ENCODE results near the gene CNNM2.
"Not testable (repeated sequence)": the region's sequence is repeated elsewhere in the genome, so short reads cannot be mapped to it uniquely, and the experiment has no call there.

Gene CNNM2

DNA sequence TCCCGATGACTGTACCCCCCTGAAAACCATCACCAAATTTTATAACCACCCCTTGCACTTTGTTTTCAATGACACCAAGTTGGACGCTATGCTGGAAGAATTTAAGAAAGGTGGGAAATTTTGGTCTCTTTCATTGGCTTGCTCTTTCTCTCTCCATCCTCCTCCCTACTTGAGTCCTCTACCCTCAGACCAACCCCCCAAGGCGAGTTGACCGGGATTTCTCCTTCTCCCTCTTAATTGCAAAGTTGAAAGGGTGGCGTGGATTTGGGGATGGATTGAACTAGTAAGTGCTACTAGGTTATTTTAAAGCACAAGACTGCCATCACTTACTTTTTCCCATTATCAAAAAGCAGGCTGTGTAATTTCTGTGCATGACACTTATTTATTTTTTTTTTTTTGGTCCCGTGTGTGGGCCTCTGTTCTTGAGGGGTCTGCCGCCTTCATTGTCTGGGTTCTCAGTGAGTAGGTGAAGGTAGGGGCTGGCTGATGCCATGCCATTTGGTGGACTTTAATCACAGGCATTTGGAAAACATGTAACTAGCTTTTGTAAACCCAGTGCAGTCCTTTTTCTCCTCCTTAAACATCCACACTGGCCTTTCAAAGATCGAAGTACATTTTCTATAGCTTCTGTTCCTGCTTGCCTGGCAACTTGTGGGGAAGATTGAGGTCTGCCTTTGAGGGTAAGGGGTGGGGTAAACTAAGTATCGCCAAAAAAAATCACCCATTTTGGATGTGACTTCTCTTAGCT is 2.1 kb downstream of the CNNM2 start:
- no peak overlapping the region for H3K4me3 ChIP-seq (ENCODE audit: low read length)
- DNase-seq (ENCODE audit: low read depth, low spot score), result no peak

DNA sequence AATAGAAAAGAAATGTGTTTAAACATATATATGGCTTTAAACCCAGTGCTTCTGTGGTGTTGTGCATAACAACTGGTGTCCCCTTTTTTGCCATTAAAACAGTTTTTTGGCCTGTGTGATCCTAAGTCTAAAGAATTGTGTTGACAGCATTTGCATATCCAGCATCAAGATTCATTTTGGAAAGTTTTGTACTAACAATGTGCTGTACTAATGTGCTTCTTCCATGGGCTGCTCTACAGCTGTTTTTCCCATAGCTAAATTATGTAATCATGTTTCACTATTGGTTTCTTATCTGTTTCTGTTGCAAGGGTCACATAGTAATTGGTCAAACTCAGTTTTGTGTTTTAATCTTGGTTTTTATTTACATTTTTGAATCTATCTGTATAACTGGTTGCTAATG is 5.5 kb downstream of the CNNM2 start:
- DNase-seq (ENCODE audit: low read depth, low spot score), result no peak
- no peak overlapping the region for H3K4me3 ChIP-seq (ENCODE audit: low read length)

DNA sequence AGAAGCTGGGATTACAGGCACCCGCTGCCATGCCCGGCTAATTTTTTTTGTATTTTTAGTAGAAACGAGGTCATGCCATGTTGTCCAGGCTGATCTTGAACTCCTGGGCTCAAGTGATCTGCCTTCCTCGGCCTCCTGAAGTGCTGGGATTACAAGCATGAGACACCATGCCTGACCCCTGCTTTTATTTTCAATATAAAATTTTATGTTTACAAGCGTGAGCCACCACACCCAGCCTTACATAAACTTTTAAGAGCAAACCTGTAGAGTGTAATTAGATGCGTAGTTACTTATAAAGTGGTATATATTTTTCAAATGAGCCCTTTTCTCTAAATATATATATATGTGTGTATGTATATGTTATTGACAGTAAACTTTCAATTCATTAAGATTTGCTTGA is 8.7 kb downstream of the CNNM2 start:
- DNase-seq (ENCODE audit: low read depth, low spot score), result no peak
- H3K4me3 ChIP-seq (ENCODE audit: low read length), result no peak overlapping the region

DNA sequence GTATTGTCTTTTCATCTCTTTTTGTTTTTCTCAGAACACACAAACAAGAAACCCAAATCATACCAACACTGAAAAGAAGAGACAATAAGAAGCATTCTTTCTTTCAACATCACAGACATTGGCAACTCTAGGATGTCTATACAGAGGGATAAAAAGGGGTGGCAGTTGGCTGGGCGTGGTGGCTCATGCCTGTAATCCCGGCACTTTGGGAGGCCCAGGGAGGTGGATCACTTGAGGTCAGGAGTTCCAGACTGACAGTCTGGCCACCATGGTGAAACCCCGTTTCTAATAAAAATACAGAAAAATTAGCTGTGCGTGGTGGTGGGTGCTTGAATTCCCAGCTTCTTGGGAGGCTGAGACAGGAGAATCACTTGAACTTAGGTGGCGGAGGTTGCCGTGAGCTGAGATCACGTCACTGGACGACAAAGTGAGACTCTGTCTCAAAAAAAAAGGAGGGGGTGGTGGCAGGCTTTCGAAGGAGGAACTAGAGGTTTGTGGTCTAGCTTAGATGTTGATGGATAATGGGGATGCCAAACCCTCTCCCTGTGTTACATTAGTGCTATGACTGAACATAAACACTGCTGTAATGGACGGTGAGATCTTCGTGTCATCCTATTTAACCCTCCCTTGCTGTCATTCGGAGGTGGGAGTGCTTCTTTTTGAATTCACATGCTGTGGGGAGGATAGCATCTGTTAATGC is 9.4 kb downstream of the CNNM2 start:
- DNase-seq (ENCODE audit: low read depth, low spot score), result no peak

DNA sequence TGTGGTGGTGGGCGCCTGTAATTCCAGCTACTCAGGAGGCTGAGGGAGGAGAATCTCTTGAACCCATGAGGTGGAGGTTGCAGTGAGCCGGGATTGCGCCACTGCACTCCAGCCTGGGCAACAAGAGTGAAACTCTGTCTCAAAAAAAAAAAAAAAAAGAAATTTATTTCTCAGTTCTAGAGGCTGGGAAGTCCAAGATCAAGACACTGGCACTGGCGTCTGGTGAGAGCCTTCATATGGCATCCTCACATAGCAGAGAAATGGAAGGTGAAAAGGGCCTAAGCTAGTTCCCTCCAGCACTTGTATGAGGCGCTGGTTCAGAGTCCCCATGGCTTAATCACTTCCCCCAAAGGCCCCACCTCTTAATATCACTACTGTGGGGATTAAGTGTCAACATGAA is 10.3 kb downstream of the CNNM2 start:
- H3K4me3 ChIP-seq (ENCODE audit: low read length); DNase-seq (ENCODE audit: low read depth, low spot score): not testable (repeated sequence)

More for the DNA sequence above, 9.4 kb downstream of the CNNM2 start:
- H3K4me3 ChIP-seq (ENCODE audit: low read length), result no peak overlapping the region

DNA sequence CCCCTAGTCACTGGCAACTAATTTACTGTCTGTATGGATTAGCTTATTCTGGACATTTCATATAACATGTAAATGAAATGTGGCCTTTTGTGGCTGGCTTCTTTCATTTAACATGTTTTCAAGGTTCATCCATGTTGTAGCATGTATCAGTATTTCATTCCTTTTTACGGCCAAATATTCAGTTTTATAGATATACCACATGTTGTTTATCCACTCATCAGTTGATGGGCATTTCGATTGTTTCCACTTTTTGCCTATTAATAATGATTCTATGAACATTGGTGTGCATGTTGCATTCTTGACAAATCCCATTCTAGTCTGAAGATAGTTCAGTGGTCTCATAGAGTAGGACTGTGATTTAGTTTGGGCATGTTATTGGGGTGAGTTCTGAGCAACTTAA is 12.6 kb downstream of the CNNM2 start:
- DNase-seq (ENCODE audit: low read depth, low spot score), result no peak

DNA sequence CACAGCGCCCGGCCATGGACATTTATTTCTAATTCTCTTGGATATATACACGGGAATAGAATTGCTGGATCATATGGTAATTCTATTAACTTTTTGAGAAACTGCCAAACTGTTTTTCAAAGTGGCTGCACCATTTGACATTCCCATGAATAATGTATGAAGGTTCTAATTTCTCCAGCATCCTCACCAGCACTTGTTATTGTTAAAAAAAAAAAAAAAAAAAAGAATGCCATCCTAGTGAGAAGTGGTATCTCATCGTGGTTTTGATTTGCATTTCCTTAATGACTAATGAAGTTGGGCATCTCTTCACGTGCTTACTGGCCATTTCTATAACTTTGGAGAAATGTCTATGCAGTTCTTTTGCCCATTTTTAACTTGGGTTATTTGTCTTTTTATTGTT is 13.5 kb downstream of the CNNM2 start:
- no peak for DNase-seq (ENCODE audit: low read depth, low spot score)
- no peak overlapping the region for H3K4me3 ChIP-seq (ENCODE audit: low read length)

More for the DNA sequence above, 12.6 kb downstream of the CNNM2 start:
- no peak overlapping the region for H3K4me3 ChIP-seq (ENCODE audit: low read length)

DNA sequence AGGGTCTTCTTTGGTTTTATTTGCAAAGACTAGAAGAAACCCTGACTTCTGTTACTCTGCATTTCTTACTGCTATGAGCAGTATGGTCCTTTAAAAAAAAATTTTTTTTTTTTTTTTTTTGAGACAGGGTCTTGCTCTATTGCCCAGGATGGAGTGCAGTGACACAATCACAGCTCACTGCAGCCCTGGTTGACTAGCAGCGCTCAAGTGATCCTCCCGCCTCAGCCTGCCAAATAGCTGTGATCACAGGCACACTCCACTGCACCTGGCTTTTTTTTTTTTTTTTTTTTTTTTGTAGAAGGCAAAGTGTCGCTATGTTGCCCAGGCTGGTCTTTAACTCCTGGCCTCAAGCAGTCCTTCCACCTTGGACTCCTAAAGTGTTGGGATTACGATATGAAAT is 17.4 kb downstream of the CNNM2 start:
- H3K4me3 ChIP-seq (ENCODE audit: low read length), result no peak overlapping the region
- no peak for DNase-seq (ENCODE audit: low read depth, low spot score)

DNA sequence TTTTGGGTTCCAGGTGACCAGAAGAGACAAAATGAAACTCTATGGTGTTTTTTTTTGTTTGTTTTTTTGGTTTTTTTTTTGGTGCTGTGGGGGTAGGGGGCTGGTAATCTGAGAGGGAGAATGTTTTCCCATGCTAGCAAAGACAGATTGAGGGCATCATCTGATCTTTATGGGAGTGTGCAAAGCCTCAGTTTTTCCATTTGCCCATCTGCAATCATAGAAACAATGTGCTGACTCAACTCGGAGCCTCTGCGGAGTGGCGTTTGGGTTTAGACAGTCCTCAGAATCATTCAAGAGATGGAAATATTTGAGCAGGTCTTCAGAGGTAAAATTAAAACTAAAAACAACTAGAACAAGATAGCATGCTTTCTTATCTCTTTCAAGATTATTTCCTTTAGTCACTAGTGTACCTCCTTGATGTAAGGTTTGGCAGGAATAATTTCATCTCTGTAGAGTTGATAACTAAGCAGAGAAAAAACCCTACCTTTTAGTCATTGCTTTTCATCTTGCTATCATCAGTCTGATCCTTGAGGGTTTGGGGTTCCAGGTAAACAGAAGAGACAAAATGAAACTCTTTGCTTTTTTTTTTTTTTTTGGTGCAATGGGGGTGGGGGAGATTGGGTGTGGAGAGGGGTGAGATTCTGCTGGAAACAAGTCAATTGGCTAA is 18.0 kb downstream of the CNNM2 start:
- DNase-seq (ENCODE audit: low read depth, low spot score), result no peak
- H3K4me3 ChIP-seq (ENCODE audit: low read length), result no peak overlapping the region

DNA sequence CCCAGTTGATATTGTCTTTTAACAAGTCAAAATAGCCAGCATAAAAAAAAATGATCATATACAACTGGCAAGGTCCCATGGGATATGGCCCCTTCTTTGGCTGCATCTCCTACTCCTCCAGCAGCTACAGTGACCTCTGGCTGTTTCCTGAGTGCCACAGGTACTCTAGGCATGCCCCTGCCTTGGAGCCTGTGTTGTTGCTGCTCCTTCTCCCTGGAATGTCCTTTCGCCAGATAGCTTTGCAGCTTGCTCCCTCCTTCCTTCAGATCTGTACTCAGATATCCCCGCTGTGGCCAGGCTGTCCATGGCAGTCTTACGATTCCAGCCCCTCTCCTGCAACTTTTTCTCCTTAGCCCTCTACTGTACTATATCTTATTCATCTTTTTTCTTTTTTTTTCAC is 23.3 kb downstream of the CNNM2 start:
- DNase-seq (ENCODE audit: low read depth, low spot score), result no peak
- no peak overlapping the region for H3K4me3 ChIP-seq (ENCODE audit: low read length)

DNA sequence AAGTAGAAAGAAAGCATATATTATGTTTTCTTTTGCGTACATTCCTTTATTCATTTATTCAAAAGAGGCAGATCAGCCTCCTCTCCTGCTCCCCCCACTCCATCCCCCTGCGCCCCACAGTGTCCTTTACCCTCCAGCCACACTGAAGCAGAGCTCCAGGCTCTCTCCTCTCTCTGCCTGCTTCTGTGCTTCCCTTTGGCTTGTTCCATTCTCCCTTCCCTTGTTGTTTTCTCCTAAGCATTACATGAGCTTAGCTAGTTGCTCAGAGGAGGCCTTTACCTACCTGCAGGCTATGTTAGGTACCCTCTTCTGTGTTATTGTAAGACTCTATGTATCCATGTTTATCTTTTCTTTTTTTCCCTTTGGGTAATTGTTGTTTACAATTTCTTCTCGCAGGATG is 27.4 kb downstream of the CNNM2 start:
- no peak for DNase-seq (ENCODE audit: low read depth, low spot score)
- no peak overlapping the region for H3K4me3 ChIP-seq (ENCODE audit: low read length)

DNA sequence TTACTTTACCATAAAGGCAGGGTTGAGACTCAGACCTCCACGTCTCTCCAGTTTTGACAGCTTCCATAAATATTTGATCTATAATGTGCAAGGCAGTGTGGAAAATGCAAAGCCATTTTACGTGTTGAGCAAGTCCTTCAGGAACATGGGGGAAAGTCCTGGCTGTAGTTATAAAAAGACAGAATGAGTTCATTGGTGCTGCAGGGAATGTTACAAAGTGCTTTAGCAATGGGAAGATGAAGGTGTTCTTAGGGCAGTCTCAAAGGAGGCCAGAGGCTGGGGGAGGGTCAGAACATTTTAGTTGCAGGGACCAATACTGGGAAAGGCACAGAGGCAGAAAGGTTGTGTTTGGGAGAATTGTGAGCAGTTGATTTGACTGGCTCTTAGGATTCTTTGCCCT is 27.9 kb downstream of the CNNM2 start:
- no peak overlapping the region for H3K4me3 ChIP-seq (ENCODE audit: low read length)
- DNase-seq (ENCODE audit: low read depth, low spot score), result no peak

DNA sequence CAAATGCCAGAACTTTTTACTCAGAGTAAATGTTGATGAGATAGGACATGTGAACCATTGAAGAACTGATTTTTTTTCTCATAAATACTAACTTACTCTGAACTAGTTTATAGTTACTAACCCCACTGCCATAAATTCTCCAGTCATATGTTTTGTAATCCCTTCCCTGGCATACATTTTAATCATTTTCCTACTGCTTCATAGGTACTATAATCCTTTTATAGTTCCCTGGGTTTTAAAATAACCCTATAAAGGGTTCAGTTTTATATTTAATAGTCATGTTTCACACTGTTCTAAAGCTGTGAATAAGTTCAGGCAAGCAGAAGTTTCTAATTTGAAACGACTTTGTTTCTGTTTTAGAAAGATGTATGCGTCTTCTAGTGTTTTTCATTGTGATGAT is 28.9 kb downstream of the CNNM2 start:
- DNase-seq (ENCODE audit: low read depth, low spot score), result no peak
- no peak overlapping the region for H3K4me3 ChIP-seq (ENCODE audit: low read length)

DNA sequence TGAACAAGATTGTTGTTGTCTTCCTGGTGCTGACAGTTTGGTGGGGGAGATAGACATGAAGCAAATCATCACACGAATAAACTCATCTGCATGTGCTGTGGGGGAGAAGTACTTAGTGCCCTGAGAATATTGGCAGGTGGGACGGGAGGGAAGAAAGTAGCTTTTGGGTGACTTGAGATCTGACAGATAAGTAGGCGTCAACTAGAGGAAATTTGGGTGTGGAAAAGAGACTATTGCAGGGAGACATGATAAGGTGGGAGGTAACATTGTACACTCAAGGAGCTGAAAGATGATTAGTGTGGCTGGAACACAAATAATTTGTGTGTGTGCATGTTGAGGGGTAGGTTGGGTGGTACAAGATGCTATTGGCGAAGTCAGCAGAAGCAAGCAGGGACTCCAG is 30.1 kb downstream of the CNNM2 start:
- no peak overlapping the region for H3K4me3 ChIP-seq (ENCODE audit: low read length)
- no peak for DNase-seq (ENCODE audit: low read depth, low spot score)

DNA sequence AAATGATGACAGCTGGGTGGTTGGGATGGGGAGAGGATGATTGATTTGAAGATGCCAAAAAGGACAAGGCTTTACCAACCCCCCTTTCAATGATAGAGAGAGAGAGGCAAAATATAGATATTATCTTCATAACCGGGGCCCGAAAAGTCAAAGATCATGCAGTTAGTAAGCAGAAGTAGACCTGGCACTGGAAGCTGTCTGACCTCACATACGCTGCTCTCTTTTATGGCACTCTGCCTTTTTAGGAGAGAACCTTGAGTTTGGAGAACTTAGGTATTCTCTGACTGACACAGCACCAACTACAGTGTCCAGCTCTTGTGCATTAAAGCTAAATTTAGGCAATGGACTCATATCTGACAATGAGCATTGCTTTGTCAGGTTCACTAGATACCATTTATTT is 30.7 kb downstream of the CNNM2 start:
- no peak for DNase-seq (ENCODE audit: low read depth, low spot score)
- no peak overlapping the region for H3K4me3 ChIP-seq (ENCODE audit: low read length)

DNA sequence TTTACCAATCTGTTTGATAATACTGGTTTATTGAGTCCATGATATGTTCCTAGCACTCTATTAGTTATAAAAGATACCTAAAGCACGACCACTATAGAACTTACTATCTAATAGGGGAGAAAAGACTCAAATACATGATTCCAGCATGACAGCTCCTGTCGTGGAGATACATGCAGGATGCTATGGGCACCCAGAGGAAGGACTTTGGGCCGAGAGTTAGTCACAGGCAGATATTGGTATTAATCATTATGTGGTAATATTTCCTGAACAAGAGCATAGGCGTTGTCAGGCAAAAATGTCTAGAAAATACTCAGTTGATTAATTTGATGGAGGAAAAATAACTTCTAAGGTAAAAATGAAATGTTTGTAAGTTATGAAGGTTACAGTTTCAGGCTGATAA is 31.8 kb downstream of the CNNM2 start:
- DNase-seq (ENCODE audit: low read depth, low spot score), result no peak
- H3K4me3 ChIP-seq (ENCODE audit: low read length), result no peak overlapping the region

DNA sequence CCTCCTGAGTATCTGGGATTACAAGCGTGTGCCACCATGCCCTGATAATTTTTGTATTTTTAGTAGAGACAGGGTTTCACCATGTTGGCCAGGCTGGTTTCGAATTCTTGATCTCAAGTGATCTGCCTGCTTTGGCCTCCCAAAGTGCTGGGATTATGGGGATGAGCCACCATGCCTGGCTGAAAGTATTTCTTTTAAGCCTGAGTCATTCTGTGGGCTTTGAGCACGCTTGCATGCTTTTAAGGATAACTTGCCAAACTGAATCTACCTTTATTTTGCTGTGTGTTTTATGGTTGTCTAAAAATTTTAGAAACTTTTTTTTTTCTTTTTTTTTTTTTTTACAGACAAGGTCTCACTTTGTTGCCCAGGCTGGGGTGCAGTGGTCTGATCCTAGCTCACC is 33.2 kb downstream of the CNNM2 start:
- H3K4me3 ChIP-seq (ENCODE audit: low read length), result no peak overlapping the region
- DNase-seq (ENCODE audit: low read depth, low spot score), result no peak

DNA sequence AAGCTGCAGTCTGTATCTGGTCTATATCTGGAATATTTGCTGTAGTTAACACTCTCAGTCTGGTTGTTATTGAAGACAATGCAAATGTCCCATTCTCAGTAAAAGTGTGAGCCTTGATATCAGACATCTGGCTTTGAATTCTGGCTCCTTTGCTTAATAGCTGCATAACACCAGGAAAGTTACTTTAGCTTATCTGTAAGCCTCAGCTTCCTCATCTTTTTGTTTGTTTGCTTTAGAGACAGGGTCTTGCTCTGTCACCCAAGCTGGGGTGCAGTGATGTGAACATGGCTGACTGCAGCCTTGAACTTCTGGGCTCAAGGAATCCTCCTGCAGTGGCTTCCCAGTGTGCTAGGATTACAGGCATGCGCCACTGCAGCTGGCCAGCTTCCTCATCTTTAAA is 41.3 kb downstream of the CNNM2 start:
- H3K4me3 ChIP-seq (ENCODE audit: low read length), result no peak overlapping the region
- no peak for DNase-seq (ENCODE audit: low read depth, low spot score)

DNA sequence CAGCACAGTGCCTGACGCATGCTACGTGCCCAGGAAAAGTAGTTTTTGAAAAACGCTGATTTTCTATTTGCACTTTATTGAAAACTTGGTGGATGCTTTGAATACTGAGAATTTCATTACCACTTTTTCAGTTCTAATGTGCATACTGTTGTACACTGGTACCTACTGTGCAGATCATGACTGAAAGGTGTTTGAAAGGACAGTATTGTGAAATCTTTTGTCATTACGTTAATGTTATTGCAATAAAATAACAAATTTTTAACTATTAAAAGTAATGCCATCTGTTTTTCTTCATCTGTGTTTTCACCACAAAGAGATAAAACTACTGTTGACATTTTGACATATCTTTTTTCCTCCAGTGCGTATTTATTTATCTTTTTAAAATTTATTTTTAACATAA is 42.1 kb downstream of the CNNM2 start:
- DNase-seq (ENCODE audit: low read depth, low spot score), result no peak
- H3K4me3 ChIP-seq (ENCODE audit: low read length), result no peak overlapping the region

DNA sequence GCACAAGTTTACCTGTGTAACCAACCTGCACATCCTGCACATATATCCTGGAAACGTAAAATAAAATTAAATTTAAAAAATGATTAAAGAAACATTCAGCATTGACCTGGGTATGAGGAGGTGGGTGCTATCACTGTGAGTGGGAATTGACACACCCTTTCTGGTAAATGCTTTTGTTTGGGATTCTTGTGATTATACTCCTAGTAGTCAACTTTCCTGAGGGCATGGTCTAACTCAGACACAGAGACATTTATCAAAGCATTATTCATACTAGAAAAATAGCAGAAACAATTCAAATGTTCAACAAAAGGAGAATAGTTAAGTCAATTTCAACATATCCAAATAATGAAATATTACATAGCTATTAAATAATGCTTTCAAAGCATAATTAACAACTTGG is 44.2 kb downstream of the CNNM2 start:
- no peak overlapping the region for H3K4me3 ChIP-seq (ENCODE audit: low read length)
- DNase-seq (ENCODE audit: low read depth, low spot score), result no peak

Measured in Jurkat, Clone E6-1 (cell line).